GM12874 (cell line): ENCODE data around the gene GRK3.

Source experiments
- CTCF ChIP-seq: IDR thresholded peaks from 2 replicates; pipeline ENCODE4 v1.5.1; 2011; ENCODE audit warnings: low read depth, mild to moderate bottlenecking, control low read depth, low read length, moderate library complexity; ENCODE audit not compliant: insufficient read depth

The GRK3 gene

GRCh38 chr22:25748140-25748539 is 183.7 kb downstream of the GRK3 start:
- TF ChIP-seq CTCF = no peak

GRCh38 chr22:25748704-25749103 is 184.2 kb downstream of the GRK3 start:
- TF ChIP-seq CTCF = no peak

- TF ChIP-seq CTCF = no peak
Observed at GRCh38 chr22:25749420-25750169, 185.1 kb downstream of the GRK3 start.

- no peak for TF ChIP-seq CTCF
Observed at GRCh38 chr22:25750569-25751173, 186.2 kb downstream of the GRK3 start.

GRCh38 chr22:25751174-25751581 is 186.7 kb downstream of the GRK3 start:
- TF ChIP-seq CTCF = no peak

GRCh38 chr22:25752615-25753214 is 188.2 kb downstream of the GRK3 start:
- TF ChIP-seq CTCF = no peak

- TF ChIP-seq CTCF = no peak
Observed at GRCh38 chr22:25753252-25753651, 188.8 kb downstream of the GRK3 start.
